ENCODE measurements around the gene PHACTR2. TPM values are rescaled to one million over a fixed set of nuclear protein-coding genes. Genes with fewer than 3 reads are reported as not detected.

The PHACTR2 gene
- total and polyA plus RNA-seq, 7 experiments from 2014 or later = 10.0 to 42.2 (median 21.7) TPM

- Mint-ChIP-seq H3K27me3 (no peaks in the 10 kb centered on the region), H3K27ac (no peak overlapping the region), H3K9me3 (peaks cover 0 to 2% (median 0%) of the 10 kb centered on the region in 11 donors), H3K4me1 (peaks cover 5 to 20% (median 15%) of the 10 kb centered on the region in 7 donors), H3K36me3 (peaks cover 0 to 26% (median 5%) of the 10 kb centered on the region in 5 donors), H3K4me3 (no peak overlapping the region)
- Histone ChIP-seq H3K36me3 (ENCODE audit: control insufficient read depth in 2 of 3, insufficient read depth in 3 of 3, low read length in 3 of 3) (no peaks in the 10 kb centered on the region), H3K27me3 (ENCODE audit: control insufficient read depth in 2 of 2, insufficient read depth in 2 of 2, low read length in 2 of 2) (no peaks in the 10 kb centered on the region), H3K9me3 (ENCODE audit: control insufficient read depth in 2 of 3, low read length in 3 of 3) (no peaks in the 10 kb centered on the region), H3K4me3 (ENCODE audit: low read length) (no peak overlapping the region), H3K27ac (ENCODE audit: low read depth, low read length) (no peak overlapping the region), H3K4me1 (ENCODE audit: control insufficient read depth in 2 of 2, insufficient read depth in 2 of 2, low read length in 2 of 2) (no peaks in the 10 kb centered on the region)
- intact Hi-C loops (cut with micrococcal nuclease) = no loop called here
- DNase-seq (no peak), ATAC-seq (no peak)
- ChIA-PET POLR2A (no interaction called here), CTCF (no interaction called here)
Observed at GRCh38 chr6:143700684-143701348, 23.1 kb downstream of the PHACTR2 start.

- POLR2A ChIA-PET = no interaction called here
- DNase-seq (no peak), ATAC-seq (no peak)
- H3K27ac ChIP-seq (ENCODE audit: low read depth, low read length) = no peak overlapping the region
- H3K36me3 ChIP-seq (ENCODE audit: control insufficient read depth in 2 of 3, insufficient read depth in 3 of 3, low read length in 3 of 3) = no peaks in the 10 kb centered on the region
- H3K27ac Mint-ChIP-seq = no peak overlapping the region
- H3K27me3 ChIP-seq (ENCODE audit: control insufficient read depth in 2 of 2, insufficient read depth in 2 of 2, low read length in 2 of 2) = no peaks in the 10 kb centered on the region
- peaks cover 1 to 18% (median 10%) of the 10 kb centered on the region in 7 donors for H3K4me1 Mint-ChIP-seq
- H3K9me3 Mint-ChIP-seq = peaks cover 0 to 4% (median 0%) of the 10 kb centered on the region in 11 donors
- no peaks in the 10 kb centered on the region for H3K4me1 ChIP-seq (ENCODE audit: control insufficient read depth in 2 of 2, insufficient read depth in 2 of 2, low read length in 2 of 2)
- no peak overlapping the region for H3K4me3 Mint-ChIP-seq
- intact Hi-C loops (cut with micrococcal nuclease) = no loop called here
- H3K36me3 Mint-ChIP-seq = peaks cover 0 to 32% (median 10%) of the 10 kb centered on the region in 5 donors
- H3K4me3 ChIP-seq (ENCODE audit: low read length) = no peak overlapping the region
- H3K27me3 Mint-ChIP-seq = no peaks in the 10 kb centered on the region
- no peaks in the 10 kb centered on the region for H3K9me3 ChIP-seq (ENCODE audit: control insufficient read depth in 2 of 3, low read length in 3 of 3)
- CTCF ChIA-PET = no interaction called here
Observed at GRCh38 chr6:143701349-143702234, 23.8 kb downstream of the PHACTR2 start.

- intact Hi-C loops (cut with micrococcal nuclease) = no loop called here
- POLR2A ChIA-PET = no interaction called here
- no peak for ATAC-seq
Observed at GRCh38 chr6:143705569-143705968, 27.8 kb downstream of the PHACTR2 start.

GRCh38 chr6:143707697-143708096 lies 29.9 kb downstream of the PHACTR2 start:
- Mint-ChIP-seq H3K27me3 (no peaks in the 10 kb centered on the region), H3K4me3 (no peak overlapping the region), H3K36me3 (peaks cover 0 to 35% (median 20%) of the 10 kb centered on the region in 5 donors), H3K9me3 (peaks cover 0 to 15% (median 6%) of the 10 kb centered on the region in 11 donors), H3K4me1 (peaks cover 0 to 13% (median 0%) of the 10 kb centered on the region in 7 donors), H3K27ac (no peak overlapping the region)
- Histone ChIP-seq H3K27ac (ENCODE audit: low read depth, low read length) (no peak overlapping the region), H3K4me3 (ENCODE audit: low read length) (no peak overlapping the region), H3K36me3 (ENCODE audit: control insufficient read depth in 2 of 3, insufficient read depth in 3 of 3, low read length in 3 of 3) (no peaks in the 10 kb centered on the region), H3K27me3 (ENCODE audit: control insufficient read depth in 2 of 2, insufficient read depth in 2 of 2, low read length in 2 of 2) (no peaks in the 10 kb centered on the region), H3K4me1 (ENCODE audit: control insufficient read depth in 2 of 2, insufficient read depth in 2 of 2, low read length in 2 of 2) (no peaks in the 10 kb centered on the region), H3K9me3 (ENCODE audit: control insufficient read depth in 2 of 3, low read length in 3 of 3) (peaks cover 0 to 7% (median 0%) of the 10 kb centered on the region in 3 experiments)
- POLR2A ChIA-PET = no interaction called here
- CTCF ChIA-PET = no interaction called here
- ATAC-seq = no peak
- DNase-seq = no peak
- intact Hi-C loops (cut with micrococcal nuclease) = no loop called here

More at GRCh38 chr6:143705569-143705968, 27.8 kb downstream of the PHACTR2 start:
- Histone ChIP-seq H3K4me3 (ENCODE audit: low read length) (no peak overlapping the region), H3K27ac (ENCODE audit: low read depth, low read length) (no peak overlapping the region), H3K4me1 (ENCODE audit: control insufficient read depth in 2 of 2, insufficient read depth in 2 of 2, low read length in 2 of 2) (no peaks in the 10 kb centered on the region), H3K27me3 (ENCODE audit: control insufficient read depth in 2 of 2, insufficient read depth in 2 of 2, low read length in 2 of 2) (no peaks in the 10 kb centered on the region), H3K9me3 (ENCODE audit: control insufficient read depth in 2 of 3, low read length in 3 of 3) (peaks cover 0 to 7% (median 0%) of the 10 kb centered on the region in 3 experiments), H3K36me3 (ENCODE audit: control insufficient read depth in 2 of 3, insufficient read depth in 3 of 3, low read length in 3 of 3) (no peaks in the 10 kb centered on the region)
- H3K9me3 Mint-ChIP-seq = peaks cover 0 to 15% (median 5%) of the 10 kb centered on the region in 11 donors
- no peaks in the 10 kb centered on the region for H3K27me3 Mint-ChIP-seq
- H3K27ac Mint-ChIP-seq = no peak overlapping the region
- CTCF ChIA-PET = interaction anchor here (0.9 kb wide), 1 partner anchor 28 kb away, joined by 3 read pairs; no protein-coding TSS in a partner anchor
- no peak for DNase-seq
- no peak overlapping the region for H3K4me3 Mint-ChIP-seq
- peaks cover 0 to 35% (median 19%) of the 10 kb centered on the region in 5 donors for H3K36me3 Mint-ChIP-seq
- peaks cover 0 to 13% (median 0%) of the 10 kb centered on the region in 7 donors for H3K4me1 Mint-ChIP-seq

GRCh38 chr6:143708889-143709288 lies 31.1 kb downstream of the PHACTR2 start:
- Histone ChIP-seq H3K9me3 (ENCODE audit: control insufficient read depth in 2 of 3, low read length in 3 of 3) (peaks cover 0 to 7% (median 0%) of the 10 kb centered on the region in 3 experiments), H3K36me3 (ENCODE audit: control insufficient read depth in 2 of 3, insufficient read depth in 3 of 3, low read length in 3 of 3) (no peaks in the 10 kb centered on the region), H3K4me1 (ENCODE audit: control insufficient read depth in 2 of 2, insufficient read depth in 2 of 2, low read length in 2 of 2) (no peaks in the 10 kb centered on the region), H3K27ac (ENCODE audit: low read depth, low read length) (no peak overlapping the region), H3K4me3 (ENCODE audit: low read length) (no peak overlapping the region), H3K27me3 (ENCODE audit: control insufficient read depth in 2 of 2, insufficient read depth in 2 of 2, low read length in 2 of 2) (no peaks in the 10 kb centered on the region)
- intact Hi-C loops (cut with micrococcal nuclease) = no loop called here
- H3K4me3 Mint-ChIP-seq = no peak overlapping the region
- peak; percentile 29 for ATAC-seq
- no peak overlapping the region for H3K27ac Mint-ChIP-seq
- ChIA-PET CTCF (no interaction called here), POLR2A (no interaction called here)
- H3K4me1 Mint-ChIP-seq = peaks cover 0 to 13% (median 0%) of the 10 kb centered on the region in 7 donors
- H3K36me3 Mint-ChIP-seq = peaks cover 0 to 35% (median 20%) of the 10 kb centered on the region in 5 donors
- DNase-seq = no peak
- H3K9me3 Mint-ChIP-seq = peaks cover 0 to 15% (median 6%) of the 10 kb centered on the region in 11 donors
- no peaks in the 10 kb centered on the region for H3K27me3 Mint-ChIP-seq

- DNase-seq = no peak
- H3K36me3 Mint-ChIP-seq = peaks cover 0 to 29% (median 22%) of the 10 kb centered on the region in 5 donors
- Histone ChIP-seq H3K36me3 (ENCODE audit: control insufficient read depth in 2 of 3, insufficient read depth in 3 of 3, low read length in 3 of 3) (no peaks in the 10 kb centered on the region), H3K27me3 (ENCODE audit: control insufficient read depth in 2 of 2, insufficient read depth in 2 of 2, low read length in 2 of 2) (no peaks in the 10 kb centered on the region), H3K27ac (ENCODE audit: low read depth, low read length) (no peak overlapping the region), H3K9me3 (ENCODE audit: control insufficient read depth in 2 of 3, low read length in 3 of 3) (peaks cover 0 to 7% (median 0%) of the 10 kb centered on the region in 3 experiments), H3K4me3 (ENCODE audit: low read length) (no peak overlapping the region), H3K4me1 (ENCODE audit: control insufficient read depth in 2 of 2, insufficient read depth in 2 of 2, low read length in 2 of 2) (no peaks in the 10 kb centered on the region)
- peaks cover 0 to 7% (median 0%) of the 10 kb centered on the region in 7 donors for H3K4me1 Mint-ChIP-seq
- intact Hi-C loops (cut with micrococcal nuclease) = no loop called here
- H3K4me3 Mint-ChIP-seq = no peak overlapping the region
- no peaks in the 10 kb centered on the region for H3K27me3 Mint-ChIP-seq
- H3K27ac Mint-ChIP-seq = no peak overlapping the region
- POLR2A ChIA-PET = no interaction called here
- ATAC-seq = no peak
- H3K9me3 Mint-ChIP-seq = peaks cover 0 to 12% (median 5%) of the 10 kb centered on the region in 11 donors
- CTCF ChIA-PET = no interaction called here
Observed at GRCh38 chr6:143711714-143712113, 33.9 kb downstream of the PHACTR2 start.

All from naive thymus-derived CD4-positive, alpha-beta T cell (primary cell).